ENCODE measurements around the gene TENT5A. TPM values are rescaled to one million over a fixed set of nuclear protein-coding genes. Genes with fewer than 3 reads are reported as not detected.

The TENT5A gene
- total RNA-seq, 1 experiment from 2014 or later: 16.4 TPM

- Histone ChIP-seq H3K27me3 (no peaks in the 10 kb centered on the region), H3K4me3 (no peak overlapping the region), H3K9me3 (no peaks in the 10 kb centered on the region), H3K36me3 (no peaks in the 10 kb centered on the region)
- no peak for DNase-seq
Observed at GRCh38 chr6:81700414-81700813, 52.1 kb downstream of the TENT5A start.

GRCh38 chr6:81697559-81697958 lies 54.9 kb downstream of the TENT5A start:
- Histone ChIP-seq H3K36me3 (no peaks in the 10 kb centered on the region), H3K4me3 (no peak overlapping the region)
- DNase-seq: no peak

GRCh38 chr6:81696524-81696923 lies 56.0 kb downstream of the TENT5A start:
- H3K27me3 ChIP-seq: no peaks in the 10 kb centered on the region
- H3K4me3 ChIP-seq: no peak overlapping the region
- DNase-seq: no peak

More at GRCh38 chr6:81697559-81697958, 54.9 kb downstream of the TENT5A start:
- no peaks in the 10 kb centered on the region for H3K27me3 ChIP-seq
- H3K9me3 ChIP-seq: no peaks in the 10 kb centered on the region

More at GRCh38 chr6:81696524-81696923, 56.0 kb downstream of the TENT5A start:
- Histone ChIP-seq H3K9me3 (no peaks in the 10 kb centered on the region), H3K36me3 (no peaks in the 10 kb centered on the region)

Measured in MG63 (cell line).